Cerebellar nuclear complex (tissue), 1 donor: ENCODE measurements around the gene PPP1R15B.
A peak's percentile ranks its signal among the peaks of the same experiment; 100 is the strongest.

Source experiments
- DNase-seq, 2 experiments: peaks; one replicate each; lab custom pipeline; 2025; lab: John Stamatoyannopoulos, UW

The PPP1R15B gene

DNA sequence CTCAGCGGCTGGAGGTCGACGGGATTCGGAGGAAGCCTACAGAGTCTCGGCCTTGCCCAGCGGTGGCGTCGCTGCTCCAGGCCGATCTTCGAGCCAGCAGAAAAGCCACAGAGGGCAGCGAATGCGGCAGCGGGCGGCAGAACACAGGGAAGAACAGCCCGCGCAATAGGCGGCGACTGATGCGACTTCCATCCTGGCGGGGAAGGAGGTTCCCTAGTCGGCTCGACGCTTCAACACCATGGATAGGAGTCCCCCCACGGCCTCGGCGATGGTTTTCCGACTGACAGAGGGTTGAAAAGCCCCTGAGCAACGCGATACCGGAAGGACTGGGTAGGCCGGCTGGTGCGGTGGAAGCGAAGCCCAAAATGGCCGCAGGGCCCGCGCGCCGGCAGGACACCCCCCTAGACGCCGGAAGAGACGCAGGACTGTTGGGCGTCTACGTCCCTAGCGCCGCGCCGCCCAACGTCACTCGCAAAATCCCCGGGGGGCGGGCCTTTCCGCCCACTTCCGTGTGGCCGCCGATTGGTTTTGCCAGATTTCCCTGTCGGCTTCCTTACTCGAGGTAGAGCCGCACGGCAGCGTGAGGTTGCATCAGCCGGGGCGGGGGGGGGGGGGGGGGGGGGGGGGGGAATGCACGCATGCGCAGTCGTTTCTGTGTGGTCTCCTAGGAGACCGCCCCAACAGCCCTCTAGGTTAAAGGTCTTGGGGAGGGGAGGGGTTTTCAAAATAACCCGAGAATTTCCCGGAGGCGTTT is at the start of gene PPP1R15B:
Gene PPP1R15B, minus strand, starts transcription at position 367 of the 754 bp plus-strand sequence. CDS start 406 bp downstream, outside the sequence.
- peak; percentile 73 to 90 for DNase-seq

DNA sequence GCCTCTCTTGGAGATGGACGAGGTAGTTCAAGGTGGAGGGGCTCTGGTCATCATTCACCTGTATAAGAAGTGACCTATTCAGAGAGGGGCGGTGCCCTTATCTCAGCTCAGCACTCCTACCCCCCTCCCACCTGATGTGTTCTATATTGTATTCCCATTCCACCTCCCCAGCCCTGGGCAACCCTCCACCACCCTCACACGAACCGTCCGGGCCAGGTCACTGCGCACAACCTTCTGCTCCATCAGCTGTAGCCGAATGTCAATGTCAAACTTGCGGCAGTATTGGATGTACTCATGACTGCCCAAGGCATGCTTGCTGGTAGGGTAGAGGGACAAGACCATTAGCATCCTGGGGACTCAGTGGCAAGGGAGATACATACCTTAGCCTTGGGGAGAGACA is 48.7 kb upstream of the PPP1R15B start:
- DNase-seq: no peak

DNA sequence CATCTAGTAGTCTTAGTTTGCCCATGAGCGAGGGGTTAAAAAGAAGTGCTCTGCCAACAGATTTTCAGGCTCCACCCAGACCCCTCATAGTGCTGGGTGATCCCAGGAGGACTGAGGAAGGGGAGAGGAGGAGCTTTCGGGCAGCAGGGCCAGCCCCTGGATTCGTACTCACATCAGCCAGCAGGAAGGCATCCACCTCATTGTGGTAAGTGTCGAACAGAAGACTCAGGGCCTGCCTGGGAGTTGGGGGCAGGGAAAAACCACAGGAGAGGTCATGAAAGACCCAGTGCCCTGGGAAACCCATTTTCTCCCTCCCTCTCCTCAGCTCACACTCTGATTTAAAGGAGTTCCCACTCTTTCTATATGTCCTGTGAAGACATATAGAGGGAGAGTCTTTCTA is 48.1 kb upstream of the PPP1R15B start:
- no peak for DNase-seq

DNA sequence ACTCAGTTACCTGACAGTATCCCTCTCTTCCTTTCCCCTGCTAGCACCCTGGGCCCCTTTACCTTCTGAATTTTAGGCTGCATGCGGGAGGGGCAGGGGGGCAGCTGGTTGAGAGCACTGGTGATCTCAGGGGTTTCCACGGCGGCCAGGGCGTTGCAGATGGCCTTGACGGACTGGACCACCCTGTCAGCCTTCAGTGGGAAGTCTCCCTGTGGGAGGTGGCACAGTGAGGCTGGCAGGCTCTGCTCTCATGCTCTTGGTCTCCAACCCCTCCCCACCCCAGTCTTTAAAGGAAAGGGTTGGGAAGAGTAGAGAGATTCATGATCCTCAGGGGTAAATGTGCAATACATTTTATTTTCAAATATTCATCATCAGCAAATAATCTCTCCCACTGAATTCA is 46.0 kb upstream of the PPP1R15B start:
- DNase-seq: no peak

DNA sequence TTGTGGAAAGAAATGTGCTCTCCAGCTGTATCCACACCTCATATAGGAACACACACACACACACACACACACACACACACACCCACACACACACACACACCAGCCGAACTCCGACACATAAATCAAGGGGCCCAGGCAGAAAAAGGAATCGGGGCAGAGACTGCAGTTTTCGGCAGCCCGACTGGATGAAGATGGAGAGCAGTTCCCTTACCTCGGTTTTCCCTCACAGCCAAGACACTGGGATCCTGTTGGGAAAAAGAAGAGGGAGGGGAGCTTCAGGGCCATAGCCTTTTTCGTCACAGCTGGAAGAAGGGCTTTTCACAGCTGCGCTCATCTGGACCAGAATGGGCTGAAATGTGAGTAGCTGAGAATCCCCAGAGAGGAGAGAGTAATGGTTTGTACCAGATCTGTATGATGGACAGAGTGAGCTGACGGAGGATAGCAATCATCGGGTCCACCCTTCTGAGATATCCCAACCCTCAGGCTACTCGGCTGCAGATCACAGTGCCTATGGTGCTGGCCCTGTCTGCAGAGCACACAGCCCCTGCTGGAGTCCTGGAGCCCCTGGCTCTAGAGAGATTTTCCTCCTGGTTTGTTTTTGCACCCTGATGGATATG is 45.3 kb upstream of the PPP1R15B start:
- DNase-seq: no peak

DNA sequence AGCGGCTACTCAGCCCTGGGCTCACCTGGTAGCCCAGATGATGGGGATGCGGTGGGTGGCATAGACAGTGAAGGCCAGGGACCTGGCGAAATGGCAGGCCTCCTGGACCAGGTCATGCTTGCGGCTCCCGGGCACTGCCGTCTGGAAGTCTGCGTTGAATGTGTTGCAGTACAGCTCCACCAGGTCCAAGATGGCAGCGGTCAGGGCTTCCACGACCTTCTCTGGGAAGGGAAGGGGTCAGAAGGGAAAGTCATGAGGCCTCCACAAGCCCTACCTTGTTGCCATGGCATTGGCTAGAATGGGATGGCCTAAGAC is 44.2 kb upstream of the PPP1R15B start:
- DNase-seq: no peak

DNA sequence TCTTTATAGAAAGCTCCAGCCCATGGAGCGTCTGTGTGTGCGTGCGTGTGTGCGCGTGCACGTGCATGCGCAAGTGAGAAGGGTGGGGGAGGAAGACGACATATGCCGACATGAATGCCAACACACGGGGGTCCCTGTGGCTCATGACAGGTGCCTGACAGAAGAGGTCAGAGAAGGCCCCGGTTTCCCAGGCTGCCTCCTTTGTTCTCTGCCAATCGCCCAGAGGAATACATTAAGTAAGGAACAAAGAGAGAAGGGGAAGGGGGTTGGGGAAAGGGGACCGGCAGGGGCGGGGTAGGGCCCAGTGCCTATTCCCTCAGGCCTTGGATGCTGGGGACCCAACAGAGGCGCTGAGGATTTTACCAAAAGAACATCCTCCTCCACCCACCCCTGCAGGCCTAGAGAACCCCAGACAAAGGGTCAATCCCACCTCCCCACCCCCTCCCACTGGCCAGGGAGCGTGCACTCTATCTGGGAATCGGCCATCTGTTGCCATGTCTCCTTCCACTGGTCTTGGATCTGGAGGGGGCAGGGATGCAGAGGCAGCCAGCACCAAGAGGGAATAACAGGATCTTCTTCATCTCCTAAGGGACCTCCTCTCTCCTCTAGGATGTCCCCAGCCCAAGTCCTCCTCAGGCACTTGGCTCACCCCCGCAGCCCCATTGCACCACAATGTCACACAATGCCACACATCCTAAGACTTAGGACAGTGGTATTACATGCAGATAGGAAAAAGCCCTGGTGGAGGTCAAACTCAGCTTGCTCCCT is 43.6 kb upstream of the PPP1R15B start:
- DNase-seq: no peak

DNA sequence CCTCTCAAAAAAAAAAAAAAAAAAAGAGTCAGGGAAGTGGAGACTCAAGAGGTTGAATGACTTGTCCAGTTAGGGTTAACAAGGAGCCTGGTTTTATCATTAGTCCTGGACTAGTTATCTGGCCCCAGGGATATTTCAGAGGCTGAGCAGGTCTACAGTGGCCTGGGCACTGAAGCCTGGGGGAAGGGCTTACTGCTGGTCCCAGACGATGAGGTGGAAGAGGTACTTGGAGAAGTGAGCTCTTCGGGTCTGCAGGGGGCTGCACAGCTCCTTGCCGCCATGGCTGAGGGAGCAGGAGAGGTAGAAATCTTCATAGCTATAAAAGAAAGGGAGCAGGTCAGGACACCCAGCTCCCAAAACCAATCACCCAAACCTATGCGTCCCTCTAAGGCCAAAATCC is 42.9 kb upstream of the PPP1R15B start:
- no peak for DNase-seq

DNA sequence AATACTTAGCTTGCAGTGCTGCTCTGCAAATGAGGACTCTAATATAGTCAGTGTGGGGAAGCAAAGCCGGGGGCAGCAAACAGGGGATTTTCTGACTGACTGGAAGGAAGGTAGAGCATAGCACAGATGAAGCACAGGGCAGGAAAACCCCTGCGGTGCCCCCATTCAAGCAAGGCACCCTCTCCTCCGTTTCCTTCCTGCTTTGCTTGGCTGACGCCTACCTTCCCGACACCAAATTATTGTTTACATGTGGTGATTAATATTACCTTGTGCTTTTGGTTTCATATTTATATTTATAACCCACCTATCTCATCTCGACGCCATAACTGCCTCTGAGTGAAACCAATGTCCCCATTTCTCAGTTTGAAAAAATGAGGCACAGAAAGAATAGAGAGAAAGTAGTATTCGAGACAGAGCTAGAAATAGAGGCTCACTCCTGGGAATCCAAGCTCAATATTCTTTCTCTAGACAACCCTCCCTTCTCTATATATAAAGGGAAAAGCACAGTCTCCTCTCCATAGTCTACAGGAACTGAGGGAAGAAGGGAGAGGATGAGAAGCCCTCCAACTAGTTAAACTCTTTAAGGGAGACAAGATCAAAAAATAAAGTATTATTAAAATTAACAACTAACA is 41.6 kb upstream of the PPP1R15B start:
- DNase-seq: no peak

DNA sequence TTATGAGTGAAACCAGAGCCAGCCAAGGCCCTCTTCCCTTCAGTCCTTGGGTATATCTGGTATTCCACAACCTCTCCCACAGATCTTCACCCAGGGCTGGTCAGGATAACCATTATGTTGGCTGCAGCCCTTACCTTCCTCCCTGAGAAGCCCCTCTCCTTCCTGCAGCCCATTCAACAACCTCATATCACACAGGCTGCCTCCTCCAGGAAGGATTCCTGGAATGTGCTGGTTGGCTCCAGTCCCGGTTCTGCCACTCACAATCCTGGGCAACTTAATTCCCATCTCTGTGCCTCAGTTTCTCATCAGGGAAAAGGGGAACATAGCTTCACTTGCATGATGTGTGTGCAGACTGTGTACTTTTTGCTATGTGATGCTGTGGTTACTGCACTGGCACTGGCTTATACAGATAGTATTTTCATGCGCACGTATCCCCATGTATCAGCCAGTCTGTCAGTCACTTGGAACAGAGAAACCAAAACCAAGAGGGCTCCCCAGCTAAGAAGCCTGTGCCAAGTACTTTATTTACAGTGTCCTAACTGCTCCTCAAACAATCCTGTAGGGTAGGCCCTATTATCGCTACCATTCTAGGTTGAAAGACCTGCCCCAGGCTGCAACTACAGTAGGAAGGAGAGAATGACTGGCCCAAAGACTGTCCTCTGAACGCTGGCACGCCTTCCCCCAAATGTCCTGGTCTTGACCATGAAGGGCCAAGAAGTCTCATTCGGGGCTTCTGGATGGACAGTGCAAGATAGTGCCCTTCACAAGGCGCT is 39.9 kb upstream of the PPP1R15B start:
- no peak for DNase-seq

DNA sequence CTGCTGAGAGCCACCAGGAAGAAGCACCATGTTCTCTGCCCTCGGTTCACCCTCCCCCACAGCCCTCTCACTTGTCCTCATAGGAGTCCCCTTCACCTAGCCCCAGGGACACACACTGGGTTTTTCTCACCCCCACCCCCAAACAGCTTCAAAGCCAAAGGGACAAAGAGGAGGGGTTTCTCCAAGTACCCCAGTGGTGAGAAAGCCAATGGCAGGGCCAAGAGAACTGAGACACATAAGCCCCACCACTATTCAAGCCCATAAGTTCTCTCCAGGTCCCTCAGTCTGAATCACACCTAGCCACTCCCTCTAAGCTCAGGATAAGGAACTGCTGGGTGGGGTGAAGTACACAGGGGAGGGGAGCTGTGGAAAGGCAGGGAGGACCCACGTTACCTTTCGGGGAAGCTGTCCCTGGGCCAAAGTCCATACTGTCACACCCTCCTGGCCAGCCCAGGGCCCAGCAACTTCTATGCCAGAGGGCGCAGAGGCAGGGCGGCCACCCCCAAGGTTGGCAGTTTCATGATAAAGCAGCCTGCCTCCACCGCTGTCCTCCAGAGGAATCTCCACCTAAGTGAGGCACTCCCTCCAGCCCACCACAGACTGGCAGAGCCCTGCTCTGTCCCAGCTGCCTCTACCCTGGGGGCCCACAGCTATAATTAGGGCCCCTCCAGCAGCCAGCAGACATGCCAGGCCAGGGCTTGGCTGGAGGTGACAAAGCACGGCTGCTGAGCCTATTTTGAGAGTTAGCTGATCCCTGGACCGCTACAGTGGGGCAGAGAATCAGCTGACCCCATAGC is 39.0 kb upstream of the PPP1R15B start:
- no peak for DNase-seq

DNA sequence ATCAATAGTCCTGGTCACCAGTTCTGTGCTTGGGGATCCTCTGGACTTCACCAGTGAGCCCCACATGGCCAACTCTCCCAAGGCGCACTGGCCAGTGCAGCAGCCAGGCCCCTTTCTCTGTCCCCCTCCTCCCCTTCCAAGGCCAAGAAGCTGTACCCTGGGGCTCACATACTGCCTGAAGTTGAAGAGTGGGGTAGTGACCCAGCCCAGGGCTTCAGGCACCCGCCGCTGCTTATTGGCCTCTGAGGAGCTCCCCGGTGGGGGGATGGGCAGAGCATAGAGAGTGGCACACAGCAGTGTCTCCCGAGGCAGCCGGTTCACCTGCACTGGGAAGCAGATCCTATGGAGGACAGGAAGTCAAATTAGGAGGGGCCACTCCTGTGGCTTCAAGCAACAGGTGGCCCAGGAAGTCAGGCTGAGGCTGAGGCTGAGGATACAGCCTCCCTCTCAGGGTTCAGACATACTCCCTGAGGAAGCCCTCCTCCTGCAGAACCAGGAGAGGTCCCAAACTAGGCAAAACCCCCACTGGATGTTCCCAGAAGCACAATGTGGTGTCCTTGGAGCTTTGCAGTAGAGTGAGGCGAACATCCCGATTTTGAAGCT is 38.2 kb upstream of the PPP1R15B start:
- DNase-seq: no peak

DNA sequence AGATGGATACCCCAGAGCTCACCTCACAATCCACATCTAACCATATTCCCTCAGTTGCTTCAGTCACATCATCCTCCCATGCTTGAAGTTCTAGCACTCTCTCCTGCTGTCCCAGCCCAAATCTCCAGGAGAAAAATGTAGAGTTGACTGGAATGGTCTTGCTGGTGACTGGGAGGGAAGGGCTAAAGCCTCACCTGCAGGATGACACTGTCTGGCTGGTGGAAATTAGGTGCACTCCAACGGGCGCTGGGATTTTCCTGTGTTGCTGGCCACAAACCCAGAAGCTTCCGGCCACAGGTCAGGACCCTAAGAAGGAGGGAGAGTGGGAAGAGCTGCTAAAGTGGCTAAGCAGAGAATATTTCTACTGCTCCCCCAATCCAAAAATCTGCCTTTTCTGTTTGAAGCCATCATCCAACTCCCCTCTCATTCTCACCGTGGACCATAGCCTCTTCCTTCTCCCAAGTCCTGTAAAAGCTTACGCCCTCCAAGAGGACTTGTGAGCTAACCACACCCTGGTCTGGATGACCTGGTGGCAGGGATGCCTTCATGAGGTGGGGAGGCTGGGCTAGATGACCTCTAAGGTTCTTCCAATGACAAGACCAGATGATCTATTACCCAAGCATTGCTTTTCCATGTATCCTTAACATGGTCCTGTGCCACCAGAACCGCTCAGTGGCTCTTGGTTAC is 37.5 kb upstream of the PPP1R15B start:
- DNase-seq: no peak

DNA sequence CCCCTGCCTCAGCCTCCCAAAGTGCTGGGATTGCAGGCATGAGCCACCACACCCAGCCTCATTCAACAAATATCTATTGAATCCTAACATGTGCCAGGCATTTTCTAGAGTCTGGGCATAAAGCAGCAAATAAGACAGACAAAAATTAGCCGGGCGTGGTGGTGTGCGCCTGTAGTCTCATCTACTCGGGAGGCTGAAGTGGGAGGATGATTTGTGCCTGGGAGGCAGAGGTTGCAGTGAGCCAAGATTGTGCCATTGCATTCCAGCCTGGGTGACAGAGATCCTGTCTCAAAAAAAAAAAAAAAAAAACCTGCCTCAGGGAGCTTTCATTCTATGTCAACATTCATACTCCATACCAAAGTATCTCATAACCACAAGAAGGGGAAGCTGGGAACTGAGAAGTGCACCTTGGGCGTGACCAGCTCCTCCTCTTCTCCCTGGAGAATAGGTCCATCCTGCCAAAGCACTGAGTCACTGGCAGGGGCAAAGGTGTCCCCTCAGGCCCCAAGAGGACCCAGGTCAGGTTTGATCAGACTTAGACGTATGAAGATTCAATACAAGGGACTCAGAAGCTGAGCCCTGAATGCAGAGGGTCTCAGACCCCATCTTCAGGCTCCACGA is 36.8 kb upstream of the PPP1R15B start:
- no peak for DNase-seq

DNA sequence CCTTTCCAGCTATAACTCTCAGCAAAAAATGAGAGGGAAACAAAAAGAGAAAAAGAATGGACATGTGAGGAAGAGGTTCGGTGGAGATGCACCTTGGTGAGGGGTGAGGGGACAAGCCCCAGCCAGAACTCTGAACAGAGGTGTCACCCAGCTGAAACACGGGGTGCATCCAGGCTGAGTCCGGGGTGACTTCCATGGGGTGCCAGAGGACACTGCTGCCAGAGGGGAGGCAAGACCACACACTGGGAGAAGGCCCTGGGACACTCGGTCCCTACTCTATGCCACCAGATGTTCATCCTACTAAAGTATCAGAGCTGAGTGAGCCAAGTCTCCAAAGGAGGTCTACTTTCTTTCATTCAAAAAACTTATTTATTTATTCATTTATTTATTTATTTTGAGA is 36.1 kb upstream of the PPP1R15B start:
- no peak for DNase-seq

DNA sequence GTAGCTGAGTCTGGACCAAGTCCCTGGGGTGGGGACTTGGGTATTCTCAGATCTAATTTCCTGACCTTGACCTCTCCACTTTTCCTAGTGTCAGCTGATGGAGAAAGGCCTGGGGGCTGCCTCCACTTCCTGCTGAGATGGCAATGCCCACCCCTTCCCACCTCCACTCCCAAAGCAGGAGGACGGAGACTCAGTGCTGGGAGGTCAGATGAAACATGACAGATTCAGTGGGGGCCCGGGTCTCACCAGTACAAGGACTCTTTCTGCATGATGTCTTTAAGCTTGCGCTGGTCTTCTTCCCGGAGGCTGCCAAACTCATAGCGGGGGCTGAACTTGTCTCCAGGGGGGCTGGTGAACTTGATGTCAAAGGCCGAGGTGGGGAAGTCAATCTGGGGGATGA is 35.6 kb upstream of the PPP1R15B start:
- DNase-seq: no peak

DNA sequence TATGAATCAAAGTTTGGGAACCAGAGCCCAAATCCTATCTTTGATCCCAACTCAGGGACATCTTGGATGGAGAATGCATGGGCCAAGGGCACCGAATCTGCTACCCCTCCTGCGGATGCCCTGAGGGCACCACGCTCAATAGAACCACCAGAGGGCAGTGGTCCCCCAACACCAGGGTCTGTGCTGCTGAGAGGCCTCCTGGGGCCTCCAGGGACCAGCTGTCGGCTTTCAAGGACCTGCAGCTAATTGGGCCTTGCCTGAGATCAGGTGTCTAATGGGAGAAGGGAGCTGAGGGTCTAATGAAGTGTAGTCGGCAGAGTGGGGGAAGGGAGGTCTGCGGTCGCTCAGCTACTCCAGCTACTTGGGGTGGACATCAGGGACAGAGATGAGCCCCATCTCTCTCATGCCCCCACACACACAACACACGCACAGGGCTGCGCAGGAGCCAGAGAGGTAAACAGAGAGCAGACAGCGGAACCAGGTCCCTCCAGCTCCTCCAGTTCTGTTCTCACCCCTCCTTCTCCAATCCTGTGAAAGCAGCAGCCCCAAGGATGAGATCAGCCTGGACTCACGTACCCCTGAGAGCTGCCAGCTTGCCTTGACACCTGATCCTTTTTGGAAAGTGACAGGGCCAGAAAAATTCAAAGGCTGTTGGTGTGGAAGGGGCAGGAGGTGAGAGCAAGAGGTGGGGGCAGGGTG is 34.9 kb upstream of the PPP1R15B start:
- DNase-seq: no peak

DNA sequence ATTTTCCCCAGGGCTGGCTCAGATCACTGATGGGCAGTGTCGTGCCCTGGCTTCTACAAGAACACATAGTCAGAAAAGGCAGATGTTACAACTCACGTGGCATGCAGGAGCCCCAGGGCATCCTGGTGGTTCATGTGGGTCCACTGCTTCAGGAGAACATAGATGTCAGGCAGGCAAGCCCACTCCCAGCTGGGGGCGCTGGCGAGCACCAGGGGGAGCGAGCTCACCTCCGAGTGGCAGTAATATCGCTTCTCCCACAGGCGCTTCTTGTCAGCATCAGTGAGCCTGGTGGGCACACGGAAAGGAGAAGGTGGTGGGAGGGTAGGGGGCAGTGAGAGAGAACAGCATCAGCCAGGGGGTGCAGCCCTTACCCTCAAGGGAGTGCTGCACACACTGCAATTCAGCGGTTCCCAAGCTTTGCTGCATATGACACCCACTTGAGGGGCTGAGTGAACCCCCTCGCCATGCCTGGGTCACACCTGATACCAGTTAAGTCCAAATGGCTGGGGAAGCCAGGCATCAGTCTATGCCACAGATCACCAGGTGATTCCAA is 34.3 kb upstream of the PPP1R15B start:
- DNase-seq: no peak
